Thymus (tissue), 11 donors: ENCODE measurements around the gene SLC22A14. TPM values are rescaled to one million over a fixed set of nuclear protein-coding genes. Genes with fewer than 3 reads are reported as not detected.
A peak's percentile ranks its signal among the peaks of the same experiment; 100 is the strongest.

Experiments
- DNase-seq, 9 donors: peaks; one replicate each; pipeline ENCODE4 v3.0.0-alpha.2; 2013; ENCODE audit warnings: low spot score in 9 of 9, low read depth in 6 of 9, missing footprints in 1 of 9
- H3K27ac ChIP-seq, 2 donors: one replicate each; pipeline ENCODE4 v1.5.1; 2013; ENCODE audit warnings: control low read depth in 1 of 2, low read depth in 1 of 2, low read length in 1 of 2, mild to moderate bottlenecking in 1 of 2, moderate library complexity in 1 of 2
- H3K27me3 ChIP-seq, 2 donors: one replicate each; pipeline ENCODE4 v1.5.1; 2013; ENCODE audit warnings: low read length in 1 of 2; ENCODE audit not compliant: control insufficient read depth in 2 of 2, insufficient read depth in 1 of 2
- H3K36me3 ChIP-seq, 2 donors: one replicate each; pipeline ENCODE4 v1.5.1; 2013; ENCODE audit warnings: low read length in 1 of 2, mild to moderate bottlenecking in 1 of 2, moderate library complexity in 1 of 2; ENCODE audit not compliant: control insufficient read depth in 2 of 2, insufficient read depth in 2 of 2
- H3K4me1 ChIP-seq, 2 donors: one replicate each; pipeline ENCODE4 v1.5.1; 2013; ENCODE audit warnings: low read length in 2 of 2; ENCODE audit not compliant: control insufficient read depth in 2 of 2, insufficient read depth in 2 of 2
- H3K4me3 ChIP-seq, 2 donors: one replicate each; pipeline ENCODE4 v1.5.1; 2013; ENCODE audit warnings: low read length in 2 of 2, control low read depth in 1 of 2, mild to moderate bottlenecking in 1 of 2
- H3K9me3 ChIP-seq, 2 donors: one replicate each; pipeline ENCODE4 v1.5.1; 2013; ENCODE audit warnings: low read length in 1 of 2, mild to moderate bottlenecking in 1 of 2; ENCODE audit not compliant: control insufficient read depth in 2 of 2, insufficient read depth in 1 of 2
- WGBS: extraction: QIAGEN DNeasy Blood & Tissue Kit; methylation state at CpG from one replicate; pipeline ENCODE4 v1.1.7; 2013; 5-methylcytosine and 5-hydroxymethylcytosine counted together
- polyA plus RNA-seq: library from polyadenylated mRNA; stranded (reverse); fragments of 200-250 nt; gene quantifications from one replicate; pipeline ENCODE4 v1.2.3, GENCODE V29; 2013
- total RNA-seq: library from RNA; stranded (reverse); fragments of 120-200 nt; gene quantifications from one replicate; pipeline ENCODE4 v1.2.4, GENCODE V29; 2013
- donor health status: healthy.

Gene SLC22A14
- total and polyA plus RNA-seq, 2 donors, result 0.05 to 0.21 TPM

GRCh38 chr3:38306941-38307340 lies 24.8 kb downstream of the SLC22A14 start:
- Histone ChIP-seq H3K9me3 (no peaks in the 10 kb centered on the region), H3K36me3 (no peaks in the 10 kb centered on the region), H3K4me3 (no peak overlapping the region), H3K27ac (no peak overlapping the region), H3K4me1 (no peaks in the 10 kb centered on the region), H3K27me3 (no peaks in the 10 kb centered on the region)
- no peak for DNase-seq
- WGBS, result 99% methylated on average over 5 of the region's 5 CpGs

- H3K27me3 ChIP-seq, result no peaks in the 10 kb centered on the region
- DNase-seq, result no peak
- no peak overlapping the region for H3K4me3 ChIP-seq
- no peaks in the 10 kb centered on the region for H3K36me3 ChIP-seq
- no peak overlapping the region for H3K27ac ChIP-seq
- 94% methylated on average over 12 of the region's 12 CpGs for WGBS
- H3K9me3 ChIP-seq, result no peaks in the 10 kb centered on the region
- H3K4me1 ChIP-seq, result no peaks in the 10 kb centered on the region
Measured at GRCh38 chr3:38307599-38307998, 25.5 kb downstream of the SLC22A14 start.

DNA sequence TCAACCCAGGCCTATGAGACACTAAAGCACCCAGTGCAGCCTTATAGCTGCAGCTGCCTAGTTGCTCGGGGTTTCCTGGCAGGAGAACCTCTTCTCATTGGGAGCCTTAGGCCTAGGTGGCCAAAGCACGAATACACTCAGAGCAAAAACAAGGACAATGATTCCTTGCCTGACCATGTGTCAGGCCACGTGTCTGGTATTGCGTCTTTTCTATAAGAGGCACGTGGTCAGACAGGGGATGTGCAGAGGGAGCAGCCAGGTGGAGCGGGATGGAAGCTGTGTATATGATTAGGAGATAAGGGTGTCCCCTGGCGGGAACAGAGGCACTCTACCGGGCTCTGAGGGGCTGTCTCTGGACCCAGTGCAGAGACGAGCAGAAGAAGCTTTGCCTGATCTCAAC lies 26.4 kb downstream of the SLC22A14 start:
- WGBS, result 91% methylated on average over 9 of the region's 9 CpGs
- no peaks in the 10 kb centered on the region for H3K27me3 ChIP-seq
- no peaks in the 10 kb centered on the region for H3K36me3 ChIP-seq
- H3K9me3 ChIP-seq, result no peaks in the 10 kb centered on the region
- H3K4me3 ChIP-seq, result no peak overlapping the region
- H3K4me1 ChIP-seq, result no peaks in the 10 kb centered on the region
- DNase-seq, result no peak
- no peak overlapping the region for H3K27ac ChIP-seq

DNA sequence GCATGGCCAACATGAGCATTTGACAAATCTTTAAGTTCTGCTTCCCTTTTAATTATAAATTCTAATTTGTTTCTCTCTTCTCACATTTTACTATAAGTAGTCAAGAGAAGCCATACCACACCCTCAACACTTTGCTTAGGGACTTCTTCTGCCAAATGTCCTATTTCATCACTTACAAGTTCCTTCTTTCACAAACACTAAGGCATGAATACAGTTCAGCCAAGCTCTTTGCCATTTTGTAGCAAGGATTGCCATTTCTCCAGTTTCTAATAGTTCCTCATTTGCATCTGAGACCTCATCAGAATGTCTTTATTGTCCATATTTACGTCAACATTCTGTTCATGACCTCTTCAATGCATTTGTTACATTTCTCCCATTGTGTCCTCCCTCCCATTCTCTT lies 29.4 kb downstream of the SLC22A14 start:
- Histone ChIP-seq H3K4me1 (no peaks in the 10 kb centered on the region), H3K27me3 (no peaks in the 10 kb centered on the region), H3K36me3 (no peaks in the 10 kb centered on the region), H3K9me3 (no peaks in the 10 kb centered on the region), H3K27ac (no peak overlapping the region), H3K4me3 (no peak overlapping the region)
- DNase-seq, result no peak
- WGBS, result 97% methylated on average over 1 of the region's 1 CpG

- Histone ChIP-seq H3K36me3 (no peaks in the 10 kb centered on the region), H3K27ac (no peak overlapping the region), H3K4me1 (no peaks in the 10 kb centered on the region), H3K9me3 (no peaks in the 10 kb centered on the region), H3K27me3 (no peaks in the 10 kb centered on the region), H3K4me3 (no peak overlapping the region)
- WGBS, result 90% methylated on average over 2 of the region's 2 CpGs
- DNase-seq, result no peak
Measured at GRCh38 chr3:38311941-38312340, 29.8 kb downstream of the SLC22A14 start.

DNA sequence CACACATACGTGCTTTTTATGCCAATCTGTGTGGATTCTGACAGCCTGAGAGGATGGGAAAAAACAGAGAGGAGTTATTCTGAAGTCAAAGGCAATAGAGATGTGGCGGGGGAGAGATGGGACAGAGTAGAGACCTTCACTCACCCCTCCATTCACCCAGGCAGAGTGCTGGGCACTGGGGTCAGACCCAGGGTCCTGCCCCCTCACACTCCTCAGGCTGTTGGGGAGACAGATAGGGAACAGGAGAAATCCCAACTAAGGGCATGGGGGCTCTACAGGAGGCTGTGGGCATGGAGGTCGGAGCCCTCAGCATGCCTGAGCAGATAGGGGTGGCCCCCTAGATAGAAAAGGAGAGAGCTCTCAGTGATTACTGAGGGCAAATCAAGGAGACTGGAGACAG lies 30.3 kb downstream of the SLC22A14 start:
- no peaks in the 10 kb centered on the region for H3K36me3 ChIP-seq
- over 99% methylated on average over 3 of the region's 3 CpGs for WGBS

GRCh38 chr3:38313263-38313662 lies 31.2 kb downstream of the SLC22A14 start:
- no peak overlapping the region for H3K4me3 ChIP-seq
- H3K27me3 ChIP-seq, result no peaks in the 10 kb centered on the region
- no peak overlapping the region for H3K27ac ChIP-seq
- WGBS, result 97% methylated on average over 5 of the region's 5 CpGs
- DNase-seq, result no peak
- no peaks in the 10 kb centered on the region for H3K4me1 ChIP-seq
- H3K36me3 ChIP-seq, result no peaks in the 10 kb centered on the region
- no peaks in the 10 kb centered on the region for H3K9me3 ChIP-seq

More for the DNA sequence above, 30.3 kb downstream of the SLC22A14 start:
- H3K9me3 ChIP-seq, result no peaks in the 10 kb centered on the region
- no peak overlapping the region for H3K4me3 ChIP-seq
- H3K27ac ChIP-seq, result no peak overlapping the region
- H3K27me3 ChIP-seq, result no peaks in the 10 kb centered on the region
- H3K4me1 ChIP-seq, result no peaks in the 10 kb centered on the region
- no peak for DNase-seq

DNA sequence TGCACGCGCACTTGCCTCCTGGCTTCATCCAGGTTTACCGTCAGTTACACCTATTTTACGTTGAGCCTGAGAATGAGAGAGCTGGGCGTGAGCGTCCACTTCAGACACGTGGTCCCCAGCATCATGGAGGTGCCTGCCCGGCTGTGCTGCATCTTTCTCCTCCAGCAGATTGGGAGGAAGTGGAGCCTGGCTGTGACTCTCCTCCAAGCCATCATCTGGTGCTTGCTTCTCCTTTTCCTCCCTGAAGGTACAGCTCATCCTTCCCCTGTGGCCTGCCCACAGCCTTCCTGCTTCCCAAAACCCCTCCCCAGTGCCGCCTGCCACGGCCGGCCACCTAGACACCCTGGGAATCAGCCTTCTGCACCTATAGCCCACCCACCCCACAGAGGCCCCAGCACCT lies 31.6 kb downstream of the SLC22A14 start:
- Histone ChIP-seq H3K9me3 (no peaks in the 10 kb centered on the region), H3K36me3 (no peaks in the 10 kb centered on the region), H3K4me3 (no peak overlapping the region), H3K27me3 (no peaks in the 10 kb centered on the region), H3K4me1 (no peaks in the 10 kb centered on the region), H3K27ac (no peak overlapping the region)
- 70% methylated on average over 11 of the region's 11 CpGs for WGBS
- peak in 1 of 9 donors; percentile 7 for DNase-seq

GRCh38 chr3:38314112-38314763 lies 32.1 kb downstream of the SLC22A14 start:
- Histone ChIP-seq H3K36me3 (no peaks in the 10 kb centered on the region), H3K4me3 (no peak overlapping the region), H3K27me3 (no peaks in the 10 kb centered on the region), H3K27ac (no peak overlapping the region), H3K4me1 (no peaks in the 10 kb centered on the region), H3K9me3 (no peaks in the 10 kb centered on the region)
- DNase-seq, result no peak
- WGBS, result 39% methylated on average over 4 of the region's 4 CpGs
